ENCODE measurements around the gene FHL3. TPM values are rescaled to one million over a fixed set of nuclear protein-coding genes. Genes with fewer than 3 reads are reported as not detected.
A peak's percentile ranks its signal among the peaks of the same experiment; 100 is the strongest.

The FHL3 gene
- polyA plus RNA-seq, 1 donor: 11.3 TPM

GRCh38 chr1:37999430-38000232 lies 5.7 kb downstream of the FHL3 start:
- Histone ChIP-seq H3K4me1 (ENCODE audit: control insufficient read depth, insufficient read depth, low read length) (peaks cover 47% of the 10 kb centered on the region), H3K27ac (ENCODE audit: low read length) (peak overlapping the region; percentile 82), H3K27me3 (ENCODE audit: control insufficient read depth, insufficient read depth, low read length) (no peaks in the 10 kb centered on the region), H3K36me3 (ENCODE audit: control insufficient read depth, insufficient read depth, low read length) (peaks cover 19% of the 10 kb centered on the region), H3K4me3 (ENCODE audit: low read length) (no peak overlapping the region), H3K9me3 (ENCODE audit: control insufficient read depth, low read depth, low read length) (no peaks in the 10 kb centered on the region)
- WGBS (ENCODE audit: insufficient coverage, low lambda C conversion rate): no CpG with 5 or more reads among the region's 9 CpGs
- peak in 1 of 2 donors; percentile 60 for DNase-seq

GRCh38 chr1:37998913-37999429 lies 6.3 kb downstream of the FHL3 start:
- Histone ChIP-seq H3K4me3 (ENCODE audit: low read length) (no peak overlapping the region), H3K4me1 (ENCODE audit: control insufficient read depth, insufficient read depth, low read length) (peaks cover 42% of the 10 kb centered on the region), H3K36me3 (ENCODE audit: control insufficient read depth, insufficient read depth, low read length) (peaks cover 19% of the 10 kb centered on the region), H3K27me3 (ENCODE audit: control insufficient read depth, insufficient read depth, low read length) (no peaks in the 10 kb centered on the region), H3K9me3 (ENCODE audit: control insufficient read depth, low read depth, low read length) (no peaks in the 10 kb centered on the region), H3K27ac (ENCODE audit: low read length) (peak overlapping the region; percentile 82)
- DNase-seq: no peak
- WGBS (ENCODE audit: insufficient coverage, low lambda C conversion rate): no CpG with 5 or more reads among the region's 16 CpGs

- DNase-seq: no peak
- Histone ChIP-seq H3K4me1 (ENCODE audit: control insufficient read depth, insufficient read depth, low read length) (peaks cover 37% of the 10 kb centered on the region), H3K9me3 (ENCODE audit: control insufficient read depth, low read depth, low read length) (no peaks in the 10 kb centered on the region), H3K27ac (ENCODE audit: low read length) (no peak overlapping the region), H3K36me3 (ENCODE audit: control insufficient read depth, insufficient read depth, low read length) (peaks cover 19% of the 10 kb centered on the region), H3K4me3 (ENCODE audit: low read length) (no peak overlapping the region), H3K27me3 (ENCODE audit: control insufficient read depth, insufficient read depth, low read length) (no peaks in the 10 kb centered on the region)
- no CpG with 5 or more reads among the region's 9 CpGs for WGBS (ENCODE audit: insufficient coverage, low lambda C conversion rate)
Measured at GRCh38 chr1:37998089-37998808, 7.1 kb downstream of the FHL3 start.

GRCh38 chr1:37997256-37998088 lies 7.8 kb downstream of the FHL3 start:
- WGBS (ENCODE audit: insufficient coverage, low lambda C conversion rate): 92% methylated on average over 2 of the region's 25 CpGs
- Histone ChIP-seq H3K4me3 (ENCODE audit: low read length) (no peak overlapping the region), H3K4me1 (ENCODE audit: control insufficient read depth, insufficient read depth, low read length) (peaks cover 37% of the 10 kb centered on the region), H3K36me3 (ENCODE audit: control insufficient read depth, insufficient read depth, low read length) (peaks cover 19% of the 10 kb centered on the region), H3K27ac (ENCODE audit: low read length) (peak overlapping the region; percentile 73), H3K9me3 (ENCODE audit: control insufficient read depth, low read depth, low read length) (no peaks in the 10 kb centered on the region), H3K27me3 (ENCODE audit: control insufficient read depth, insufficient read depth, low read length) (no peaks in the 10 kb centered on the region)
- DNase-seq: no peak

- DNase-seq: peak; percentile 60 to 82
- H3K4me3 ChIP-seq (ENCODE audit: low read length): peak overlapping the region; percentile 44
- WGBS (ENCODE audit: insufficient coverage, low lambda C conversion rate): no CpG with 5 or more reads among the region's 46 CpGs
- H3K27me3 ChIP-seq (ENCODE audit: control insufficient read depth, insufficient read depth, low read length): no peaks in the 10 kb centered on the region
- H3K4me1 ChIP-seq (ENCODE audit: control insufficient read depth, insufficient read depth, low read length): peaks cover 31% of the 10 kb centered on the region
- peak overlapping the region; percentile 75 for H3K27ac ChIP-seq (ENCODE audit: low read length)
- no peaks in the 10 kb centered on the region for H3K9me3 ChIP-seq (ENCODE audit: control insufficient read depth, low read depth, low read length)
- peaks cover 19% of the 10 kb centered on the region for H3K36me3 ChIP-seq (ENCODE audit: control insufficient read depth, insufficient read depth, low read length)
Measured at GRCh38 chr1:37995751-37996345, 9.5 kb downstream of the FHL3 start.

GRCh38 chr1:37994886-37995566 lies 10.3 kb downstream of the FHL3 start:
- peak in 1 of 2 donors; percentile 37 for DNase-seq
- Histone ChIP-seq H3K4me3 (ENCODE audit: low read length) (peak overlapping the region; percentile 44), H3K27ac (ENCODE audit: low read length) (peak overlapping the region; percentile 75), H3K36me3 (ENCODE audit: control insufficient read depth, insufficient read depth, low read length) (peaks cover 19% of the 10 kb centered on the region), H3K4me1 (ENCODE audit: control insufficient read depth, insufficient read depth, low read length) (peaks cover 22% of the 10 kb centered on the region), H3K27me3 (ENCODE audit: control insufficient read depth, insufficient read depth, low read length) (no peaks in the 10 kb centered on the region), H3K9me3 (ENCODE audit: control insufficient read depth, low read depth, low read length) (no peaks in the 10 kb centered on the region)
- 52% methylated on average over 4 of the region's 11 CpGs for WGBS (ENCODE audit: insufficient coverage, low lambda C conversion rate)

- H3K36me3 ChIP-seq (ENCODE audit: control insufficient read depth, insufficient read depth, low read length): peaks cover 25% of the 10 kb centered on the region
- peak overlapping the region; percentile 24 for H3K27ac ChIP-seq (ENCODE audit: low read length)
- no CpG with 5 or more reads among the region's 30 CpGs for WGBS (ENCODE audit: insufficient coverage, low lambda C conversion rate)
- peak overlapping the region; percentile 86 for H3K4me3 ChIP-seq (ENCODE audit: low read length)
- DNase-seq: no peak
- H3K9me3 ChIP-seq (ENCODE audit: control insufficient read depth, low read depth, low read length): no peaks in the 10 kb centered on the region
- no peaks in the 10 kb centered on the region for H3K27me3 ChIP-seq (ENCODE audit: control insufficient read depth, insufficient read depth, low read length)
- peaks cover 2% of the 10 kb centered on the region for H3K4me1 ChIP-seq (ENCODE audit: control insufficient read depth, insufficient read depth, low read length)
Measured at GRCh38 chr1:37989361-37989930, 15.9 kb downstream of the FHL3 start.

GRCh38 chr1:37987679-37988078 lies 17.6 kb downstream of the FHL3 start:
- DNase-seq: no peak
- Histone ChIP-seq H3K4me1 (ENCODE audit: control insufficient read depth, insufficient read depth, low read length) (peaks cover 2% of the 10 kb centered on the region), H3K36me3 (ENCODE audit: control insufficient read depth, insufficient read depth, low read length) (peaks cover 35% of the 10 kb centered on the region), H3K4me3 (ENCODE audit: low read length) (no peak overlapping the region), H3K9me3 (ENCODE audit: control insufficient read depth, low read depth, low read length) (no peaks in the 10 kb centered on the region), H3K27ac (ENCODE audit: low read length) (no peak overlapping the region), H3K27me3 (ENCODE audit: control insufficient read depth, insufficient read depth, low read length) (no peaks in the 10 kb centered on the region)
- WGBS (ENCODE audit: insufficient coverage, low lambda C conversion rate): no CpG with 5 or more reads among the region's 1 CpG

- Histone ChIP-seq H3K27ac (ENCODE audit: low read length) (no peak overlapping the region), H3K4me1 (ENCODE audit: control insufficient read depth, insufficient read depth, low read length) (no peaks in the 10 kb centered on the region), H3K36me3 (ENCODE audit: control insufficient read depth, insufficient read depth, low read length) (peaks cover 74% of the 10 kb centered on the region), H3K4me3 (ENCODE audit: low read length) (no peak overlapping the region), H3K9me3 (ENCODE audit: control insufficient read depth, low read depth, low read length) (no peaks in the 10 kb centered on the region), H3K27me3 (ENCODE audit: control insufficient read depth, insufficient read depth, low read length) (no peaks in the 10 kb centered on the region)
- no CpG with 5 or more reads among the region's 2 CpGs for WGBS (ENCODE audit: insufficient coverage, low lambda C conversion rate)
- no peak for DNase-seq
Measured at GRCh38 chr1:37983546-37983945, 21.8 kb downstream of the FHL3 start.

All from large intestine (tissue), 3 donors.